GM12875 (cell line): Measurements from ENCODE around the gene AKR1C3.

Source experiments
- H3K4me3 ChIP-seq: one replicate; pipeline ENCODE4 v1.5.1; 2011; ENCODE audit warnings: low read depth, low read length, control low read depth
- CTCF ChIP-seq: IDR thresholded peaks from 2 replicates; pipeline ENCODE4 v1.5.1; 2011; ENCODE audit warnings: low read depth, mild to moderate bottlenecking, control low read depth, inconsistent platforms, low read length, moderate library complexity, borderline replicate concordance; ENCODE audit not compliant: insufficient read depth

The AKR1C3 gene

GRCh38 chr10:5068274-5068984 is 25.8 kb upstream of the AKR1C3 start:
- H3K4me3 ChIP-seq, result no peak overlapping the region
- TF ChIP-seq CTCF, result no peak

- H3K4me3 ChIP-seq, result no peak overlapping the region
- TF ChIP-seq CTCF, result no peak
Observed at GRCh38 chr10:5070648-5071410, 23.4 kb upstream of the AKR1C3 start.

- TF ChIP-seq CTCF, result no peak
- H3K4me3 ChIP-seq, result no peak overlapping the region
Observed at GRCh38 chr10:5071411-5072198, 22.6 kb upstream of the AKR1C3 start.

GRCh38 chr10:5073659-5074058 is 20.6 kb upstream of the AKR1C3 start:
- H3K4me3 ChIP-seq, result no peak overlapping the region
- no peak for TF ChIP-seq CTCF

GRCh38 chr10:5076615-5077014 is 17.6 kb upstream of the AKR1C3 start:
- TF ChIP-seq CTCF, result no peak

GRCh38 chr10:5078547-5079180 is 15.6 kb upstream of the AKR1C3 start:
- no peak for TF ChIP-seq CTCF
- H3K4me3 ChIP-seq, result no peak overlapping the region

More at GRCh38 chr10:5076615-5077014, 17.6 kb upstream of the AKR1C3 start:
- no peak overlapping the region for H3K4me3 ChIP-seq
